GM12865 (cell line): ENCODE results near the gene ARF5.

Experiments used
- DNase-seq: peaks from one replicate; pipeline ENCODE4 v3.0.0; 2010; ENCODE audit warnings: low read depth
- H3K4me3 ChIP-seq: 2 replicates; pipeline ENCODE4 v1.5.1; 2011; ENCODE audit warnings: mild to moderate bottlenecking, low read depth, low read length, control low read depth
- CTCF ChIP-seq: IDR thresholded peaks from 2 replicates; pipeline ENCODE4 v1.5.1; 2011; ENCODE audit warnings: low read length, control low read depth, low read depth, inconsistent platforms; ENCODE audit not compliant: insufficient read depth; ENCODE audit errors: missing control alignments

ARF5 gene

DNA sequence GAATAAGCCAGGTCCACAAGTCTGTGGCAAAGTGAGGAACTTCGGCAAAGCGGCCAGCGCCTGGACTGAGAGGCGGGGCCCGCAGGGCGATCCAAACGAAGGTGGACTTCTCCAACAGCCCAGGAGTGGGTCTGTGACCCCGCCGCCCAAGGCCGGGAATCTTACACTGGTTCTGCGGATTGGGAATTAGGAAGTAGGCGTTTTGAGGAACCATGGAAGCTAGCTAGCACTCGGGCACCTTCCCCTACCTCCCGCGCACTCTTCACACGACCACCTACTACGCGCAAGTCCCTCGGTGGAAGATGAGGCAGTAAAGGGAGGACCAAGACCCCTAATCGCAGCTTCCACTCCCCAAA lies 570 bp upstream of the ARF5 start:
- DNase-seq, result no peak
- peak overlapping the region; percentile 81 for H3K4me3 ChIP-seq
- TF ChIP-seq CTCF, result no peak

GRCh38 chr7:127588697-127589482 lies 679 bp downstream of the ARF5 start:
- DNase-seq, result peak; percentile 27

GRCh38 chr7:127589896-127590295 lies 1.7 kb downstream of the ARF5 start:
- no peak overlapping the region for H3K4me3 ChIP-seq
- no peak for DNase-seq
- TF ChIP-seq CTCF, result no peak

More at GRCh38 chr7:127588697-127589482, 679 bp downstream of the ARF5 start:
- peak; percentile 18 for TF ChIP-seq CTCF
- peak overlapping the region; percentile 81 for H3K4me3 ChIP-seq

DNA sequence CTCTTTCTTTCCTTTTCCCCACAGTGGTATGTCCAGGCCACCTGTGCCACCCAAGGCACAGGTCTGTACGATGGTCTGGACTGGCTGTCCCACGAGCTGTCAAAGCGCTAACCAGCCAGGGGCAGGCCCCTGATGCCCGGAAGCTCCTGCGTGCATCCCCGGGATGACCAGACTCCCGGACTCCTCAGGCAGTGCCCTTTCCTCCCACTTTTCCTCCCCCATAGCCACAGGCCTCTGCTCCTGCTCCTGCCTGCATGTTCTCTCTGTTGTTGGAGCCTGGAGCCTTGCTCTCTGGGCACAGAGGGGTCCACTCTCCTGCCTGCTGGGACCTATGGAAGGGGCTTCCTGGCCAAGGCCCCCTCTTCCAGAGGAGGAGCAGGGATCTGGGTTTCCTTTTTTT lies 3.0 kb downstream of the ARF5 start:
- H3K4me3 ChIP-seq, result no peak overlapping the region
- DNase-seq, result no peak
- no peak for TF ChIP-seq CTCF

DNA sequence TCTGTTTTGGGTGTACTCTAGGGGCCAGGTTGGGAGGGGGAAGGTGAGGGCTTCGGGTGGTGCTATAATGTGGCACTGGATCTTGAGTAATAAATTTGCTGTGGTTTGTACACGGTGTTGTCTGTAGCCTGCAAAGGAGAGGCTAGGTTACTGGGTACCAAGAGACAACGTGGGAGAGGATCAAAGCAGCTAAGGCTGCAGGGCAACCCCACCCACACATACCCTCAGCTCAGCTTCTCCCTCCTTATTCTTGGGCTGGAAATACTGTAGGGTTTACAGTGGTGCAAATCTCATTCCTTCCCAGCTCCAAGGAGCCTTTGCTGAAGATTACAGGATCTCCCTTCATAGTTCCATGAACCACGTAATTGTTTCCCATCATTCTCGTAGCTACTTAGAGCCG lies 3.4 kb downstream of the ARF5 start:
- H3K4me3 ChIP-seq, result no peak overlapping the region
- TF ChIP-seq CTCF, result no peak

GRCh38 chr7:127592550-127592949 lies 4.3 kb downstream of the ARF5 start:
- no peak for TF ChIP-seq CTCF
- no peak overlapping the region for H3K4me3 ChIP-seq
- no peak for DNase-seq

More for the DNA sequence above, 3.4 kb downstream of the ARF5 start:
- no peak for DNase-seq

DNA sequence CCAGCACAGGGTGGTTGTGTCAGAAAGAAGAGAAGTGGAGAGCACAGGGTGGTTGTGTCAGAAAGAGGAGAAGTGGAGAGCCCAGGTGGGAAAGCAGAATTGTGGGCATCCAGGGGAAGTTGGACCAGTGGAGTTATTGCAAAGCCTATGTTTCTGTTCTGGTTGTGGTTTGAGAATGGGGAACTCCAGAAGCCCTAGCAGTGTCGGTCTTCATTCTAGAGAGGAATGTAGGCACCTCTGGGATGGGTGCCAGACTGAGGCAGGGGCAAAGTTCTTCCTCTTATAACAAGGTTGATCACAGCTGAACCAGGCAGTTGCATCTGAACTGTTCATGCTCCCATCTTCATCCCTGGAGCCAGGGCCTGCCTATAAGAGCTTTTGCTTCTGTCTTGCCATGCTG lies 6.3 kb downstream of the ARF5 start:
- no peak overlapping the region for H3K4me3 ChIP-seq
- no peak for DNase-seq
- no peak for TF ChIP-seq CTCF
